ENCODE data around the gene KCNC3.
A peak's percentile ranks its signal among the peaks of the same experiment; 100 is the strongest.
"Not testable (repeated sequence)": the region's sequence is repeated elsewhere in the genome, so short reads cannot be mapped to it uniquely, and the experiment has no call there.

The KCNC3 gene

DNA sequence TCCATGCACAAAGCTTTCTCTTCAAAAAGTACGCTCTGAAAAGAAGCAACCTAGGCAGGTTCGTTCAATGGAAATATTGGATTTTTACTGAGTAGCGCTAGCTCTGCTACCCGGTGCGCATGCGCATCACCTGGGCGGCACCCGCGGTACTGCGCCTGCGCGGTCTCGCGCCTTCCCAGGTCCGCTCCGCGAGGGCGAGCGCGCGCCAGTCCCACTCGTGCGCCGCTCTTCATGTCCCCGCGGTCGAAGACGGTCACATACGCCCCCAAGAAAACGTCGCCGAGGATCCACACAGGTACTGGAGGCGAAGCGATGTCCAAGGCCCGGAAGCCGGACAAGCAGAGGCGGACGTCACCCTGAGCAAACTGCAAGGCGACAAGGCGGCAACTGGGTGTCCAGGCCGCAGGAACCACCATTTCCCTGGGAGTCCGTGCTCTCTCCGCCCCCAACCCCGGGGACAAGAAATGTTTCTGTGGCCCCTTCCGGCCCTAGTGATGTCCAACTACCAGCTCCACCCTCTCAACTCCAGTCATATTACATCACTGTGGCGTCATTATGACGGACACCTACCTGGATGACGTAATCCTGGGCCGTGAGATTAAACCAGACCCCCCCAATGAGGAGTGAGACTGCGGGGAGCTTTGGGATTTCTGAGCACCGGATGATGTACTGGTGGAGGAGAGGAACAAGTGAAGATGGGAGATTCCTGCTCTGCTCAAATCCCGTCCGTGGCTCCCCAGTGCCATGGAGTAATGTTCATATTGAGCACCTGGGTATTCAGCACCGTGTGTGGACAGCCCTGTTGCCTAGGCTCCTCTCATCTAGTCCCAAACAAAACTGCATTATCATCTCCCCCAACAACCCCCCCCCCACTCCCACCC is 4.8 kb upstream of the KCNC3 start:
- peaks cover 20 to 30% of the 10 kb centered on the region in 2 donors for H3K27me3 ChIP-seq (ENCODE audit: control insufficient read depth in 1 of 2, insufficient read depth in 2 of 2, low read length in 2 of 2)
- H3K9ac ChIP-seq (ENCODE audit: low read depth in 1 of 2, low read length in 2 of 2): peak overlapping the region; percentile 27 to 56
- H3K4me1 ChIP-seq (ENCODE audit: control insufficient read depth in 1 of 2, insufficient read depth in 2 of 2, low read length in 2 of 2): peaks cover 10 to 20% of the 10 kb centered on the region in 2 donors
- H3K27ac ChIP-seq (ENCODE audit: low read depth, low read length): peak overlapping the region; percentile 55
- no peaks in the 10 kb centered on the region for H3K36me3 ChIP-seq (ENCODE audit: control insufficient read depth in 1 of 2, insufficient read depth in 2 of 2, low read length in 2 of 2)
- no peaks in the 10 kb centered on the region for H3K9me3 ChIP-seq (ENCODE audit: control insufficient read depth in 1 of 2, low read length in 2 of 2)
- peak overlapping the region; percentile 66 to 72 for H3K4me3 ChIP-seq (ENCODE audit: low read depth in 1 of 2, low read length in 2 of 2)

DNA sequence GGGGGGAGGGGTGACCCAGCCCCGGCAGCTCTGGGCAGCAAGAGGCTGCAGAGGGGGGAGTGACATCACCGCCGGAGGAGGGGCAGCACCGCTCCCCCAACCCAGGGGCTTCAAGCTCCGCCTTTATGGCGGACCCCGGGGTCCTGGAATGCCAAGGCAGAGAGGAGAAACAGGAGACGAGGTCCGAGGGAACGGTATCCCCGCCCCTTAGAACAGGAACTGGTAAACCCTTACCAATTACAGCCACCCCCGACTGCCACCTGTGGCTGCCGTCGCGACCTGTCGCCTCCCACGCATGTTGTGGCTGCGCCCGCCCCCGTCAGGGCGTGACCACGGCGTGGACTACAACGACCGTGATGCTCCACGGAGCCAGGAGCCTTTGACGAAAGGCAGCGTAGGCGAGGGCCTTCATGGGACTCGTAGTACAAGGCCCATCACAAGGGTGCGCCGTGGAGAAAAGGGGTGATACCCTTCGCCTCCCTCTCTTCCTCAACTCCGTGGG is 4.1 kb upstream of the KCNC3 start:
- Histone ChIP-seq H3K27me3 (ENCODE audit: control insufficient read depth in 1 of 2, insufficient read depth in 2 of 2, low read length in 2 of 2) (peaks cover 20 to 30% of the 10 kb centered on the region in 2 donors), H3K9ac (ENCODE audit: low read depth in 1 of 2, low read length in 2 of 2) (peak overlapping the region; percentile 27 to 56), H3K36me3 (ENCODE audit: control insufficient read depth in 1 of 2, insufficient read depth in 2 of 2, low read length in 2 of 2) (no peaks in the 10 kb centered on the region), H3K4me3 (ENCODE audit: low read depth in 1 of 2, low read length in 2 of 2) (peak overlapping the region; percentile 66 to 72), H3K27ac (ENCODE audit: low read depth, low read length) (peak overlapping the region; percentile 55), H3K9me3 (ENCODE audit: control insufficient read depth in 1 of 2, low read length in 2 of 2) (no peaks in the 10 kb centered on the region), H3K4me1 (ENCODE audit: control insufficient read depth in 1 of 2, insufficient read depth in 2 of 2, low read length in 2 of 2) (peaks cover 10 to 20% of the 10 kb centered on the region in 2 donors)

- H3K27me3 ChIP-seq (ENCODE audit: control insufficient read depth in 1 of 2, insufficient read depth in 2 of 2, low read length in 2 of 2): peaks cover 25 to 35% of the 10 kb centered on the region in 2 donors
- peaks cover 10 to 20% of the 10 kb centered on the region in 2 donors for H3K4me1 ChIP-seq (ENCODE audit: control insufficient read depth in 1 of 2, insufficient read depth in 2 of 2, low read length in 2 of 2)
- H3K9me3 ChIP-seq (ENCODE audit: control insufficient read depth in 1 of 2, low read length in 2 of 2): no peaks in the 10 kb centered on the region
- no peak overlapping the region for H3K9ac ChIP-seq (ENCODE audit: low read depth in 1 of 2, low read length in 2 of 2)
- peak overlapping the region; percentile 32 for H3K27ac ChIP-seq (ENCODE audit: low read depth, low read length)
- peak overlapping the region in 1 of 2 donors; percentile 66 for H3K4me3 ChIP-seq (ENCODE audit: low read depth in 1 of 2, low read length in 2 of 2)
- no peaks in the 10 kb centered on the region for H3K36me3 ChIP-seq (ENCODE audit: control insufficient read depth in 1 of 2, insufficient read depth in 2 of 2, low read length in 2 of 2)
Observed at GRCh38 chr19:50332244-50333038, 3.3 kb upstream of the KCNC3 start.

DNA sequence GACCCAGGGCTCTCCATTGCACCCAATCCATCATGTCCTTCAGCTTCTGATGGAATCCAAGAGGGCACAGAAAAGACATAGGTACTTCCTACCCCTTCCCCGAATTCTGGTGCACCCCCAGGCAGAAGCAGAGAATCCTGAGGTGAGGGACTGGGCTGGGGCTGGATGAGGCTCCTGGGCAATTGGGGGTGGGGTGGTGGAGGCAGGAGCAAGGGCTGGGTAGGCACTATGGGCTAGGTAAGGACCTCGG is 2.7 kb upstream of the KCNC3 start:
- H3K27me3 ChIP-seq (ENCODE audit: control insufficient read depth in 1 of 2, insufficient read depth in 2 of 2, low read length in 2 of 2): peaks cover 30 to 40% of the 10 kb centered on the region in 2 donors

GRCh38 chr19:50331221-50331993 is 2.2 kb upstream of the KCNC3 start:
- no peak overlapping the region for H3K27ac ChIP-seq (ENCODE audit: low read depth, low read length)
- H3K27me3 ChIP-seq (ENCODE audit: control insufficient read depth in 1 of 2, insufficient read depth in 2 of 2, low read length in 2 of 2): peaks cover 35 to 45% of the 10 kb centered on the region in 2 donors
- H3K4me1 ChIP-seq (ENCODE audit: control insufficient read depth in 1 of 2, insufficient read depth in 2 of 2, low read length in 2 of 2): peaks cover 10 to 20% of the 10 kb centered on the region in 2 donors

More for the DNA sequence above, 2.7 kb upstream of the KCNC3 start:
- H3K27ac ChIP-seq (ENCODE audit: low read depth, low read length): no peak overlapping the region
- peaks cover 10 to 20% of the 10 kb centered on the region in 2 donors for H3K4me1 ChIP-seq (ENCODE audit: control insufficient read depth in 1 of 2, insufficient read depth in 2 of 2, low read length in 2 of 2)
- H3K36me3 ChIP-seq (ENCODE audit: control insufficient read depth in 1 of 2, insufficient read depth in 2 of 2, low read length in 2 of 2): no peaks in the 10 kb centered on the region
- no peaks in the 10 kb centered on the region for H3K9me3 ChIP-seq (ENCODE audit: control insufficient read depth in 1 of 2, low read length in 2 of 2)
- H3K9ac ChIP-seq (ENCODE audit: low read depth in 1 of 2, low read length in 2 of 2): no peak overlapping the region
- H3K4me3 ChIP-seq (ENCODE audit: low read depth in 1 of 2, low read length in 2 of 2): no peak overlapping the region

DNA sequence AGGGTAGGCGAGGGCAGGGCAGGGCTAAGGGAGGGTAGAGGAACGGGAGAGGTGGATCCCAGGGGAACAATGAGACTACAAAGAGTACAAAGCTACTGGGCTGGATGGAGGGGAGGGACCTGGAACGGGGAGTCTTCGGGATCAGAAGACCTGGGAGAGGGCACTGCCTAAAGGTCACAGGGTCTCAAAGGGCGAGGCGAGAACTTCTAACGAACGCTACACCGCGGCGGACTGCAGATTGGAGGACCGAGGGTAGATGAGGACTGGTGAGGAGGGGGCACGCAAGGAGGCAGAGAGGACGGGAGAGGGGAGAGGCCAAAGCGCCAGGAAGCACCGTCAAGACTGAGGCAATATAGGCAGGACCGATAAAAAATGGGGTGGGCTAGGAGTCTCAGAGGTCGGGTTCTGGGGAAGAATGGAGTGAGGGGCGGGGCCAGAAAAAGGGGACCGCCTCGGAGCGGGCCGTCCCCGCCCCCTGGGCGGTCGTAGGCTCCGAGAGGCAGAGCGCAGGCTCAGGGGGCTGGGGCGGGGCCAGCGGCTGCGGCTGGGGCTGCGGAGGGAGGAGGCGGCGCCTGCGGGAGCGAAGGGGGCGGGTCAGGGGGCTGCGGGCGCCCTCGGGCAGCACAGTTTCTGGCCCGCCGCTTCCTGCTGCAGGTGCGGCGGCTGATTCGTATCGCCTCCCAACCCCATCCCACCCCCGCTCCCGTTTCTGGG is 1.3 kb upstream of the KCNC3 start:
- Histone ChIP-seq H3K4me3 (ENCODE audit: low read depth in 1 of 2, low read length in 2 of 2) (peak overlapping the region; percentile 4 to 46), H3K9me3 (ENCODE audit: control insufficient read depth in 1 of 2, low read length in 2 of 2) (no peaks in the 10 kb centered on the region), H3K27ac (ENCODE audit: low read depth, low read length) (no peak overlapping the region), H3K9ac (ENCODE audit: low read depth in 1 of 2, low read length in 2 of 2) (no peak overlapping the region), H3K27me3 (ENCODE audit: control insufficient read depth in 1 of 2, insufficient read depth in 2 of 2, low read length in 2 of 2) (peaks cover 41 to 52% of the 10 kb centered on the region in 2 donors), H3K36me3 (ENCODE audit: control insufficient read depth in 1 of 2, insufficient read depth in 2 of 2, low read length in 2 of 2) (no peaks in the 10 kb centered on the region), H3K4me1 (ENCODE audit: control insufficient read depth in 1 of 2, insufficient read depth in 2 of 2, low read length in 2 of 2) (peaks cover 10 to 25% of the 10 kb centered on the region in 2 donors)

More at GRCh38 chr19:50331221-50331993, 2.2 kb upstream of the KCNC3 start:
- Histone ChIP-seq H3K36me3 (ENCODE audit: control insufficient read depth in 1 of 2, insufficient read depth in 2 of 2, low read length in 2 of 2) (no peaks in the 10 kb centered on the region), H3K9me3 (ENCODE audit: control insufficient read depth in 1 of 2, low read length in 2 of 2) (no peaks in the 10 kb centered on the region), H3K9ac (ENCODE audit: low read depth in 1 of 2, low read length in 2 of 2) (no peak overlapping the region), H3K4me3 (ENCODE audit: low read depth in 1 of 2, low read length in 2 of 2) (peak overlapping the region in 1 of 2 donors; percentile 32)

DNA sequence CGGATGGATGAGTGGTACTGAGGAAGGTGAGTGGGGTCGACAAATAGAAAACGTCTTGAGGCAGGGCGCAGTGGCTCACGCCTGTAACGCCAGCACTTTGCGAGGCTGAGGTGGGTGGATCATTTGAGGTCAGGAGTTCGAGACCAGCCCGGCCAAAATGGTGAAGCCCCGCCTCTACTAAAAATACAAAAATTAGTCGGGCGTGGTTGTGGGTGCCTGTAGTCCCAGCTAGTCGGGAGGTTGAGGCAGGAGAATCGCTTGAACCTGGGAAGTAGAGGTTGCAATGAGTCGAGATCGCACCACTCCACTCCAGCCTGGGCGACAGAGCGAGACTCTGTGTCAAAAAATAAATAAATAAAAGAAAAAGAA is 733 bp upstream of the KCNC3 start:
- H3K4me1 ChIP-seq (ENCODE audit: control insufficient read depth in 1 of 2, insufficient read depth in 2 of 2, low read length in 2 of 2): peaks cover 10 to 25% of the 10 kb centered on the region in 2 donors
- H3K4me3 ChIP-seq (ENCODE audit: low read depth in 1 of 2, low read length in 2 of 2): peak overlapping the region in 1 of 2 donors; percentile 58
- not testable (repeated sequence) for H3K9ac ChIP-seq (ENCODE audit: low read depth in 1 of 2, low read length in 2 of 2); H3K9me3 ChIP-seq (ENCODE audit: control insufficient read depth in 1 of 2, low read length in 2 of 2); H3K36me3 ChIP-seq (ENCODE audit: control insufficient read depth in 1 of 2, insufficient read depth in 2 of 2, low read length in 2 of 2)
- peaks cover 37 to 52% of the 10 kb centered on the region in 2 donors for H3K27me3 ChIP-seq (ENCODE audit: control insufficient read depth in 1 of 2, insufficient read depth in 2 of 2, low read length in 2 of 2)
- H3K27ac ChIP-seq (ENCODE audit: low read depth, low read length): peak overlapping the region; percentile 32

DNA sequence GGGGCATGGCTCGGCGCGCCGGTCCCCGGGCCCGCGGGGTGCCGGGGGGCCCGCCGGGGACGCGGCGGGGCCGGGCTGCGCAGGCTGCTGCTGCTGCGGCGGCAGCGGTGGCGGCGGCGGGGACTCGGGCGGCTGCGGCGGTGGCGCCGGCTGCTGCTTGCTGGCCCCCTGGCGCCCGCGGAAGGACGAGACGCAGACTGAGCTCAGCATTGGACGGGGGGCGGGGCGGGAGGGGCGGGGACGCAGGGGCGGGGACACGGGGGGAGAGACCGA is 368 bp downstream of the KCNC3 start:
- Histone ChIP-seq H3K36me3 (ENCODE audit: control insufficient read depth in 1 of 2, insufficient read depth in 2 of 2, low read length in 2 of 2) (no peaks in the 10 kb centered on the region), H3K27me3 (ENCODE audit: control insufficient read depth in 1 of 2, insufficient read depth in 2 of 2, low read length in 2 of 2) (peaks cover 35 to 49% of the 10 kb centered on the region in 2 donors), H3K4me1 (ENCODE audit: control insufficient read depth in 1 of 2, insufficient read depth in 2 of 2, low read length in 2 of 2) (peaks cover 10 to 20% of the 10 kb centered on the region in 2 donors), H3K4me3 (ENCODE audit: low read depth in 1 of 2, low read length in 2 of 2) (peak overlapping the region in 1 of 2 donors; percentile 36), H3K27ac (ENCODE audit: low read depth, low read length) (no peak overlapping the region), H3K9ac (ENCODE audit: low read depth in 1 of 2, low read length in 2 of 2) (no peak overlapping the region), H3K9me3 (ENCODE audit: control insufficient read depth in 1 of 2, low read length in 2 of 2) (no peaks in the 10 kb centered on the region)

- Histone ChIP-seq H3K27ac (ENCODE audit: low read depth, low read length) (no peak overlapping the region), H3K36me3 (ENCODE audit: control insufficient read depth in 1 of 2, insufficient read depth in 2 of 2, low read length in 2 of 2) (peaks cover 0 to 4% of the 10 kb centered on the region in 2 donors), H3K4me3 (ENCODE audit: low read depth in 1 of 2, low read length in 2 of 2) (peak overlapping the region; percentile 35 to 36), H3K27me3 (ENCODE audit: control insufficient read depth in 1 of 2, insufficient read depth in 2 of 2, low read length in 2 of 2) (peaks cover 35 to 49% of the 10 kb centered on the region in 2 donors), H3K9me3 (ENCODE audit: control insufficient read depth in 1 of 2, low read length in 2 of 2) (no peaks in the 10 kb centered on the region), H3K4me1 (ENCODE audit: control insufficient read depth in 1 of 2, insufficient read depth in 2 of 2, low read length in 2 of 2) (peaks cover 10 to 17% of the 10 kb centered on the region in 2 donors), H3K9ac (ENCODE audit: low read depth in 1 of 2, low read length in 2 of 2) (no peak overlapping the region)
Observed at GRCh38 chr19:50328224-50328872, 829 bp downstream of the KCNC3 start.

Data from duodenal mucosa (tissue), 2 donors.